ENCODE data around the gene DDX17. TPM values are rescaled to one million over a fixed set of nuclear protein-coding genes. Genes with fewer than 3 reads are reported as not detected.

DDX17 gene
- total and polyA plus RNA-seq, 11 donors, result 133 to 202 (median 166) TPM

DNA sequence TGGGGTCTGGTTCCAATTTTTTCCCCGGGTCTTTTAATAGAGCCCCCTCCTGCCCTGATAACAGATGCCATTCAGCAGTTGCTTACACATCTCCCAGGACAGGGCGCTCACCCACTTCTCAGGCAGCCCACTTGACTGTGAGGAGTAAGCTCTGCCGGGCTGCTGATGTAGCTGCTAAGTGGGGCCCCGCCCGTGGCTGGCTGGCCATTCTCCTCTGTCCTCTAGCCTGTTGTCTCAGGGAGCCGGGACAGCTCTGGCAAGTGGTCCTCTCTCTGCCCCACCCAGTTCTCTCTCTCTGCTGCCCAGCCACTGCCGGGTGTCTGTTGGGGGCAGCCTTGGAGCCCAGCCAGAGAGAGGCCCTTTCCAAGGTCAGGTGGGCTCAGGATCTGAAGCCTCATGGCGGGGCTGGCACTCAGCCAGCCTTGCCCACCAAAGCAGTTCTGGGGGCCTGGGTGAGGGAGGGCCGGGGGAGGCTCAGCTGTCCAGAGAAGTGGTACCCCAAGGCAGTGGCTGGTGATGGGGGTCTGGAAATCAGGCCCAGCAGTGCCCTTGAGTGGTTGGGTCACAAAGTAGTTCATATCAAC, 60.0 kb downstream of the DDX17 start:
- TF ChIP-seq, protein P1, sequence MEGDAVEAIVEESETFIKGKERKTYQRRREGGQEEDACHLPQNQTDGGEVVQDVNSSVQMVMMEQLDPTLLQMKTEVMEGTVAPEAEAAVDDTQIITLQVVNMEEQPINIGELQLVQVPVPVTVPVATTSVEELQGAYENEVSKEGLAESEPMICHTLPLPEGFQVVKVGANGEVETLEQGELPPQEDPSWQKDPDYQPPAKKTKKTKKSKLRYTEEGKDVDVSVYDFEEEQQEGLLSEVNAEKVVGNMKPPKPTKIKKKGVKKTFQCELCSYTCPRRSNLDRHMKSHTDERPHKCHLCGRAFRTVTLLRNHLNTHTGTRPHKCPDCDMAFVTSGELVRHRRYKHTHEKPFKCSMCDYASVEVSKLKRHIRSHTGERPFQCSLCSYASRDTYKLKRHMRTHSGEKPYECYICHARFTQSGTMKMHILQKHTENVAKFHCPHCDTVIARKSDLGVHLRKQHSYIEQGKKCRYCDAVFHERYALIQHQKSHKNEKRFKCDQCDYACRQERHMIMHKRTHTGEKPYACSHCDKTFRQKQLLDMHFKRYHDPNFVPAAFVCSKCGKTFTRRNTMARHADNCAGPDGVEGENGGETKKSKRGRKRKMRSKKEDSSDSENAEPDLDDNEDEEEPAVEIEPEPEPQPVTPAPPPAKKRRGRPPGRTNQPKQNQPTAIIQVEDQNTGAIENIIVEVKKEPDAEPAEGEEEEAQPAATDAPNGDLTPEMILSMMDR (IDR thresholded peaks at IDR 0.05), result no peak
- no peak for TF ChIP-seq POLR2A (IDR thresholded peaks at IDR 0.05)
- H3K27ac ChIP-seq, result peak overlapping the region in 10 of 12 donors; percentile 18 to 77 (median 62)
- DNase-seq (peak in 1 of 5 donors; percentile 56), ATAC-seq (no peak)
- H3K9me3 ChIP-seq, result no peaks in the 10 kb centered on the region
- peaks cover 0 to 63% (median 16%) of the 10 kb centered on the region in 12 donors for H3K4me1 ChIP-seq
- no peak overlapping the region for H3K4me3 ChIP-seq
- peaks cover 0 to 21% (median 0%) of the 10 kb centered on the region in 9 donors for H3K27me3 ChIP-seq
- WGBS, 4 donors, result 31 to 43% (median 41%) methylated on average over 3 to 9 of the region's 9 CpGs
- intact Hi-C loops (cut with DNase I), result no loop called here
- H3K36me3 ChIP-seq, result no peaks in the 10 kb centered on the region

DNA sequence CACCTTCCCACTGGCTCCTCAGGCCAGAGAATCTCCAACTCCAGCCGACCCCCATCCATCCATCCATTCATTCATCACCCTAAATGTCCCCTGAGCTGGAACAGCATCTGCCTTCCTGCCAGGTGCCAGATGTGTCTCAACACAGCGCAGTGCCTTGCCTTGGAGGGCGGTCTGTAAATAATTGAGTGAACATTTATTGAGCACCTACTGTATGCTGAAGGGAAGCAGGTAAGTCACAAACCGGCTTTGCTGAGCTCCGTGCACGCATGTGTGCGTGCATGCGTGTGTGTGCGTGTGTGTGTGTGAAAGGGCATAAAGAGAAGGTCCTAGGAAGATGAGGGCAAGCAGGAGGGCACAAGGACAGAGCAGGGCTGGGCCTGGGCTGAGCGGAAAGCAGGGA, 61.3 kb downstream of the DDX17 start:
- TF ChIP-seq POLR2A (IDR thresholded peaks at IDR 0.05), result no peak
- TF ChIP-seq, protein P1 (IDR thresholded peaks at IDR 0.05), result no peak
- peaks cover 0 to 9% (median 0%) of the 10 kb centered on the region in 9 donors for H3K27me3 ChIP-seq
- no peaks in the 10 kb centered on the region for H3K9me3 ChIP-seq
- peak overlapping the region in 5 of 12 donors; percentile 32 to 95 (median 91) for H3K27ac ChIP-seq
- no peak for DNase-seq
- no peak overlapping the region for H3K4me3 ChIP-seq
- ATAC-seq, result no peak
- intact Hi-C loops (cut with DNase I), result no loop called here
- H3K4me1 ChIP-seq, result peaks cover 0 to 55% (median 12%) of the 10 kb centered on the region in 12 donors
- no peaks in the 10 kb centered on the region for H3K36me3 ChIP-seq
- whole genome bisulfite sequencing, 4 donors, result 87 to 92% (median 90%) methylated on average over 10 of the region's 10 CpGs

DNA sequence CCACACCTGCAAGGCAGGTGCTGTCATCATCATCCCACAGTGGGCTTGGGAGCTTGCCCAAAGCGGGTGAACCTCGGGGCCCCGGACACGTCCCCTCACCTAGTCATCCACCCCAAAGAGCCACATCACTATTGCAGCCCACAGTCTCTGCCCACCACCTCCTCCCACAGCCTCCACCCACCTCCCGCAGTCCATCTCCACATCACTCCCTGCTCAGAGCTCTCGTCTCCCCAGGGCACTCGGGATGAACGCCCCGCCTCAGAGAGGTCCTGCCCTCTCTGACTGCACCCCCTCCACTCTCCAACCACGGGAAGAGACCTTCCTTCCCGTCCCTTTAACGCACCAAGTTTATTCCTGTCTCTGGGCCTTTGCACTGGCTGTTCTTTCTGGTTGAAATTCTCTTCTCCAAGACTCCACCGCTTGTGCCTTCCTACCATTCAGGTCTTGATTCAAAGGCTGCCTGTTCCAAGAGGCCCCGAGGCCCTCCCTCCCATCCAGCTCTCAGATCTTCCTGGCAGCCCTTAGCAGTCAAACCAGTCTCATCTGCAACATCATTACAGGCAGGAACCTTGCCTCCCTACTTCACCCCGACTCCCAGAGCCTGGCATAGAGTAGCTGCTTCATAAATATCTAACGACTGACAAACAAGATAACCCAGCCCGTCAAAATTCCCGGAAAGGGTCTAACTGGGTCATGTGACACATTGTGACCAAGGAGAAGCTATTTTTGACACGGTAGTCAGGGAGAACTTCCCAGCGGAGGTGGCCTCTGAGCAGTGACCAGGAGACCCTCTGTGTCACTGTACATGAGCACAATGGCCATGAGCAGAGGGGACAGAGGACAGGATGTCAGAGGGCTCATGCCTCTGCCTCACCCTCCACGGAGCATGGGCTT, 62.2 kb downstream of the DDX17 start:
- Histone ChIP-seq H3K36me3 (no peaks in the 10 kb centered on the region), H3K27ac (peak overlapping the region in 11 of 12 donors; percentile 32 to 97 (median 89)), H3K4me3 (peak overlapping the region in 3 of 12 donors; percentile 5 to 24 (median 12)), H3K4me1 (peaks cover 0 to 47% (median 6%) of the 10 kb centered on the region in 12 donors), H3K27me3 (peaks cover 0 to 9% (median 0%) of the 10 kb centered on the region in 9 donors), H3K9me3 (no peaks in the 10 kb centered on the region)
- 35 to 44% (median 41%) methylated on average over 21 of the region's 21 CpGs for WGBS, 4 donors
- DNase-seq (no peak), ATAC-seq (peak in 3 of 4 donors; percentile 2 to 5 (median 4))
- intact Hi-C loops (cut with DNase I), result no loop called here
- no peak for TF ChIP-seq POLR2A (IDR thresholded peaks at IDR 0.05)
- TF ChIP-seq, protein P1 (IDR thresholded peaks at IDR 0.05), result no peak

All from heart left ventricle (tissue), 16 donors.